GM12878 (cell line): ENCODE measurements around the gene GRAMD1B. TPM values are rescaled to one million over a fixed set of nuclear protein-coding genes. Genes with fewer than 3 reads are reported as not detected.
A peak's percentile ranks its signal among the peaks of the same experiment; 100 is the strongest.

Experiments
- ATAC-seq: fragments of 200-7000 bp; cut with Tn5 transposase; 3 replicates; pipeline ENCODE4 v1.9.1; 2020; ENCODE audit warnings: mild to moderate bottlenecking, moderate library complexity
- BruUV-seq: library from RNA; stranded (reverse); fragments of 400-500 nt; replicated peaks from 2 replicates; lab custom pipeline; 2021; lab: Mats Ljungman, UMichigan
- CTCF ChIA-PET: fragments of 300-600 bp; sonication (Branson Sonifier 250); formaldehyde crosslinking; extraction: SDS; loops from one replicate; lab custom pipeline; 2021; ENCODE audit warnings: inconsistent platforms; lab: Yijun Ruan, JAX
- POLR2A ChIA-PET: fragments of 350-600 bp; formaldehyde crosslinking; extraction: SDS; loops from one replicate; lab custom pipeline; 2021; ENCODE audit warnings: inconsistent platforms; lab: Charles Lee
- RAD21 ChIA-PET: fragments of 300-600 bp; sonication (Branson Sonifier 250); formaldehyde crosslinking; loops from one replicate; lab custom pipeline; 2023; ENCODE audit warnings: antibody characterized with exemption; ENCODE audit not compliant: unreplicated experiment; lab: Charles Lee
- SMC1A ChIA-PET: fragments of 300-600 bp; sonication (Branson Sonifier 250); formaldehyde crosslinking; loops from one replicate; lab custom pipeline; 2023; ENCODE audit not compliant: unreplicated experiment, uncharacterized antibody; lab: Charles Lee
- DNase-seq: peaks from one replicate; pipeline ENCODE4 v3.0.0-alpha.2; 2011; ENCODE audit warnings: low read depth, low spot score
- FAIRE-seq: peaks from 3 replicates; lab custom pipeline; 2011; peaks lifted over from hg19 to GRCh38; lab: Jason Lieb, UNC
- H2AFZ ChIP-seq: 2 replicates; pipeline ENCODE4 v1.6.0; 2011; ENCODE audit warnings: low read depth, low read length, control low read depth; ENCODE audit not compliant: control insufficient read depth
- H3K27ac ChIP-seq: 2 replicates; pipeline ENCODE4 v1.5.1; 2011; ENCODE audit warnings: control low read depth; ENCODE audit not compliant: control insufficient read depth, insufficient read depth
- H3K27me3 ChIP-seq, 2 experiments: replicated peaks in 1 of 2; 2 replicates each; pipeline versions ENCODE4 v1.6.0 to v1.6.1; 2011; ENCODE audit warnings: low read length in 1 of 2; ENCODE audit not compliant: control insufficient read depth in 2 of 2, insufficient read depth in 2 of 2
- H3K36me3 ChIP-seq, 2 experiments: 2 replicates each; pipeline ENCODE4 v1.5.1; 2011; ENCODE audit warnings: low read length in 1 of 2; ENCODE audit not compliant: control insufficient read depth in 2 of 2, insufficient read depth in 2 of 2
- H3K4me1 ChIP-seq: 2 replicates; pipeline ENCODE4 v1.6.1; 2011; ENCODE audit warnings: mild to moderate bottlenecking, low read length, moderate library complexity, mixed read lengths; ENCODE audit not compliant: control insufficient read depth, insufficient read depth
- H3K4me2 ChIP-seq: 2 replicates; pipeline ENCODE4 v1.6.0; 2011; ENCODE audit warnings: control low read depth; ENCODE audit not compliant: control insufficient read depth, insufficient read depth
- H3K4me3 ChIP-seq: fragments of 200-600 bp; sonication (generic); 2 replicates; pipeline ENCODE4 v1.5.1; 2016
- H3K79me2 ChIP-seq: 2 replicates; pipeline ENCODE4 v1.6.0; 2011; ENCODE audit warnings: low read length; ENCODE audit not compliant: control insufficient read depth, insufficient read depth
- H3K9ac ChIP-seq: 2 replicates; pipeline ENCODE4 v1.8.0; 2011; ENCODE audit warnings: low read length, control low read depth, mixed read lengths; ENCODE audit not compliant: control insufficient read depth, insufficient read depth
- H3K9me3 ChIP-seq: replicated peaks from 3 replicates; pipeline ENCODE4 v1.5.1; 2011; ENCODE audit warnings: mild to moderate bottlenecking, low read length; ENCODE audit not compliant: control insufficient read depth, insufficient read depth
- H4K20me1 ChIP-seq: 2 replicates; pipeline ENCODE4 v1.6.0; 2011; ENCODE audit not compliant: control insufficient read depth, insufficient read depth
- EP300 ChIP-seq, 2 experiments: fragments of 150-350 bp in 1 of 2; IDR thresholded peaks; 2 replicates each; pipeline ENCODE4 v1.6.1; 2011 to 2012; ENCODE audit warnings: low read depth in 2 of 2, low read length in 2 of 2, borderline replicate concordance in 1 of 2, improper control_type of control experiment in 1 of 2, inconsistent platforms in 1 of 2; ENCODE audit not compliant: control insufficient read depth in 1 of 2
- EZH2 ChIP-seq: IDR thresholded peaks from 2 replicates; pipeline ENCODE4 v1.6.1; 2012; ENCODE audit warnings: low read depth, mild to moderate bottlenecking, control low read depth, inconsistent platforms, low read length, borderline replicate concordance; ENCODE audit not compliant: control insufficient read depth
- HDAC6 ChIP-seq: fragments of 200-600 bp; sonication (generic); IDR thresholded peaks from one replicate; pipeline ENCODE4 v1.8.0; 2017; ENCODE audit warnings: antibody characterized with exemption; ENCODE audit not compliant: unreplicated experiment
- PML ChIP-seq: IDR thresholded peaks from 2 replicates; pipeline ENCODE4 v1.6.1; 2012; ENCODE audit warnings: low read length, inconsistent platforms
- SREBF1 ChIP-seq: IDR thresholded peaks from 2 replicates; pipeline ENCODE4 v1.6.1; 2012; ENCODE audit warnings: mild to moderate bottlenecking, low read length
- TCF3 ChIP-seq: IDR thresholded peaks from 2 replicates; pipeline ENCODE4 v1.6.1; 2012; ENCODE audit warnings: low read depth, mild to moderate bottlenecking, low read length, borderline replicate concordance; ENCODE audit not compliant: insufficient read depth
- WGBS: methylation state at CpG from one replicate; pipeline ENCODE4 v1.1.6; 2016; ENCODE audit warnings: low lambda C conversion rate; ENCODE audit not compliant: insufficient replicate concordance, insufficient coverage; ENCODE audit errors: missing lambda C conversion rate; 5-methylcytosine and 5-hydroxymethylcytosine counted together
- in situ Hi-C: fragments of 300-500 bp; cut with MboI; formaldehyde crosslinking; loops from 9 replicates; pipeline ENCODE4 v1.14.3; 2018; ENCODE audit warnings: mixed read lengths
- intact Hi-C: fragments of 100-400 bp; cut with micrococcal nuclease; formaldehyde crosslinking; loops from one replicate; pipeline ENCODE4 v1.14.2; 2022; ENCODE audit not compliant: unreplicated experiment
- polyA plus RNA-seq, 11 experiments: library from polyadenylated mRNA; depleted of rRNA in 4 of 11; unstranded in 6 of 11; stranded (reverse) in 5 of 11; fragments of >200 nt; fragmentation: Nextera tagmentation in 4 of 11; fragmentation: Illumina TruSeq in 1 of 11; extraction: Ambion mirVana in 4 of 11; extraction: Trizol in 1 of 11; gene quantifications; 1 replicate in 1 of 11; 2 replicates in 10 of 11; pipeline versions ENCODE4 v1.2.1 to v1.2.3, GENCODE V29; 2011 to 2016; ENCODE audit warnings: inconsistent platforms in 2 of 11, missing spikeins in 2 of 11, low read depth in 1 of 11
- total RNA-seq, 4 experiments: library from RNA; depleted of rRNA in 3 of 4; stranded (reverse); fragments of >200 nt in 3 of 4; fragmentation: Illumina TruSeq in 1 of 4; extraction: Trizol in 1 of 4; gene quantifications; 2 replicates each; pipeline versions ENCODE4 v1.2.1 to v1.2.3, GENCODE V29; 2013 to 2021
- TF ChIP-seq, protein P1 (sequence below): fragments of 150-350 bp; IDR thresholded peaks from 2 replicates; pipeline ENCODE4 v1.6.1; 2014; ENCODE audit warnings: mild to moderate bottlenecking, low read depth, low read length
- TF ChIP-seq, protein P2 (sequence below): IDR thresholded peaks from 2 replicates; pipeline ENCODE4 v1.6.1; 2011; ENCODE audit warnings: low read depth, mild to moderate bottlenecking, low read length, moderate library complexity, borderline replicate concordance; ENCODE audit errors: extremely low read depth
- TF ChIP-seq, protein P3 (sequence below): IDR thresholded peaks from 2 replicates; pipeline ENCODE4 v1.6.1; 2011; ENCODE audit warnings: borderline replicate concordance, low read depth, mild to moderate bottlenecking, moderate library complexity, low read length; ENCODE audit not compliant: insufficient read depth, poor library complexity, severe bottlenecking
- TF ChIP-seq, protein P4 (sequence below): IDR thresholded peaks from 2 replicates; pipeline ENCODE4 v1.6.1; 2011; ENCODE audit warnings: mild to moderate bottlenecking, low read depth, low read length, moderate library complexity; ENCODE audit not compliant: insufficient replicate concordance

Gene GRAMD1B
- total and polyA plus RNA-seq, 10 of the 15 experiments (the other 5 are each of a cell fraction or from before 2014, with no cell fraction given) = 1.9 to 49.1 (median 26.9) TPM

DNA sequence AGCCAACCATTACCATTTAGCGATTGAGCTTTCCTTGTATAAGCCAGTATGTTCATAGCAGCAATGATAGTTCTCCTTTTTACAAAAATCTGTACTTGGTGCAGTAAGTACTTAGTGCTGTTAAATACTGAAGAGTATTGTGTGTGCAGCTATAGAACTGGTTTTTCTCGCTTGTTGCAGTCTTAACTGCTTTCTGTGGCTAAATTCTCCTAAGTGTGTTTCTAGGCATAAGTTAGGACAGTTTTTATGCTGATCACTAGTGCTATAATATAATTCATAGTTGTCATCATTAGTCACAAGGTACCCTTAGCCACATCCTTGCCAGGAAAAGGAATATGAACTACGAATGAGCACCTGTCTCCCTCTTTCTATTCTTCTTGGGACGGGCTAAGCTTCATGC is 107.7 kb downstream of the GRAMD1B start (continued):
- TF ChIP-seq TCF3 (no peak), HDAC6 (no peak), SREBF1 (no peak), PML (no peak), EP300 (IDR thresholded peaks at IDR 0.05; ENCODE audit: borderline replicate concordance in 1 of 2, control insufficient read depth in 1 of 2, low read depth in 2 of 2, low read length in 2 of 2) (no peak)
- TF ChIP-seq, protein P1, sequence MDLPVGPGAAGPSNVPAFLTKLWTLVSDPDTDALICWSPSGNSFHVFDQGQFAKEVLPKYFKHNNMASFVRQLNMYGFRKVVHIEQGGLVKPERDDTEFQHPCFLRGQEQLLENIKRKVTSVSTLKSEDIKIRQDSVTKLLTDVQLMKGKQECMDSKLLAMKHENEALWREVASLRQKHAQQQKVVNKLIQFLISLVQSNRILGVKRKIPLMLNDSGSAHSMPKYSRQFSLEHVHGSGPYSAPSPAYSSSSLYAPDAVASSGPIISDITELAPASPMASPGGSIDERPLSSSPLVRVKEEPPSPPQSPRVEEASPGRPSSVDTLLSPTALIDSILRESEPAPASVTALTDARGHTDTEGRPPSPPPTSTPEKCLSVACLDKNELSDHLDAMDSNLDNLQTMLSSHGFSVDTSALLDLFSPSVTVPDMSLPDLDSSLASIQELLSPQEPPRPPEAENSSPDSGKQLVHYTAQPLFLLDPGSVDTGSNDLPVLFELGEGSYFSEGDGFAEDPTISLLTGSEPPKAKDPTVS = no peak
- TF ChIP-seq, protein P2, sequence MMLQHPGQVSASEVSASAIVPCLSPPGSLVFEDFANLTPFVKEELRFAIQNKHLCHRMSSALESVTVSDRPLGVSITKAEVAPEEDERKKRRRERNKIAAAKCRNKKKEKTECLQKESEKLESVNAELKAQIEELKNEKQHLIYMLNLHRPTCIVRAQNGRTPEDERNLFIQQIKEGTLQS = no peak

DNA sequence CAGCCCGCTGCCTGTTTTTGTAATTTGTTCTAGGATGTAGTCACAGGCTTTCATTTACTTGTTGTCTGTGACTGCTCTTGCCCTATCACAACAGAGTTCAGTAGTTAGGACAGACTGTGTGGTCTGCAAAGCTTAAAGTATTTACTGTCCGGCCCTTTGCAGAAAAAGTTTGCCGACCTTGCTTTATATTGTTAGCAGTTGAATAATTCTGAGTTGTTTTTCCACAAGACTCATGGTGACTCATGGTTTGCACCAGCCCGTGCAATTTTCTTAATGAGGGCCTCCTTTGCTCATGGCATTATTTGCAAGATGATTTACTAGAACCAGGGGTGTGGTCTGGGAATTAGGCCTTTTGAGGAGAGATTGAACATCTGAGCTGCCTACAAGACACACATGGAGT is 113.7 kb downstream of the GRAMD1B start:
- no peak for FAIRE-seq
- H3K79me2 ChIP-seq = no peaks in the 10 kb centered on the region
- no peaks in the 10 kb centered on the region for H3K27me3 ChIP-seq
- H3K9me3 ChIP-seq = no peaks in the 10 kb centered on the region
- no peak for TF ChIP-seq EZH2
- TF ChIP-seq, protein P3, sequence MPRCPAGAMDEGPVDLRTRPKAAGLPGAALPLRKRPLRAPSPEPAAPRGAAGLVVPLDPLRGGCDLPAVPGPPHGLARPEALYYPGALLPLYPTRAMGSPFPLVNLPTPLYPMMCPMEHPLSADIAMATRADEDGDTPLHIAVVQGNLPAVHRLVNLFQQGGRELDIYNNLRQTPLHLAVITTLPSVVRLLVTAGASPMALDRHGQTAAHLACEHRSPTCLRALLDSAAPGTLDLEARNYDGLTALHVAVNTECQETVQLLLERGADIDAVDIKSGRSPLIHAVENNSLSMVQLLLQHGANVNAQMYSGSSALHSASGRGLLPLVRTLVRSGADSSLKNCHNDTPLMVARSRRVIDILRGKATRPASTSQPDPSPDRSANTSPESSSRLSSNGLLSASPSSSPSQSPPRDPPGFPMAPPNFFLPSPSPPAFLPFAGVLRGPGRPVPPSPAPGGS = peak; percentile 84
- TF ChIP-seq, protein P4, sequence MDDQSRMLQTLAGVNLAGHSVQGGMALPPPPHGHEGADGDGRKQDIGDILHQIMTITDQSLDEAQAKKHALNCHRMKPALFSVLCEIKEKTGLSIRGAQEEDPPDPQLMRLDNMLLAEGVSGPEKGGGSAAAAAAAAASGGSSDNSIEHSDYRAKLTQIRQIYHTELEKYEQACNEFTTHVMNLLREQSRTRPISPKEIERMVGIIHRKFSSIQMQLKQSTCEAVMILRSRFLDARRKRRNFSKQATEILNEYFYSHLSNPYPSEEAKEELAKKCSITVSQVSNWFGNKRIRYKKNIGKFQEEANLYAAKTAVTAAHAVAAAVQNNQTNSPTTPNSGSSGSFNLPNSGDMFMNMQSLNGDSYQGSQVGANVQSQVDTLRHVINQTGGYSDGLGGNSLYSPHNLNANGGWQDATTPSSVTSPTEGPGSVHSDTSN = peak; percentile 20
- no peak overlapping the region for H2AFZ ChIP-seq
- peaks cover 17% of the 10 kb centered on the region for H3K4me1 ChIP-seq
- WGBS = 39% methylated on average over 4 of the region's 4 CpGs
- SMC1A ChIA-PET = no interaction called here
- POLR2A ChIA-PET = no interaction called here
- 0 out of 2 replicates have a peak, but pooled peaks cover 2% of the 10 kb centered on the region for H4K20me1 ChIP-seq
- RAD21 ChIA-PET = no interaction called here
- in situ Hi-C loops (no loop called here), intact Hi-C loops (no loop called here)
- H3K36me3 ChIP-seq = no peaks in the 10 kb centered on the region
- no peak overlapping the region for H3K4me3 ChIP-seq
- no TSS peak for BruUV-seq
- no peak for DNase-seq
- no peak overlapping the region; the same call in 1 of the 2 replicates for H3K9ac ChIP-seq
- ATAC-seq = no peak
- no peak overlapping the region for H3K27ac ChIP-seq
- H3K4me2 ChIP-seq = no peak overlapping the region
- CTCF ChIA-PET = interaction anchor here (5.2 kb wide), 1 partner anchor 11 kb away, joined by 26 read pairs; no protein-coding TSS in a partner anchor
